GM08714 (cell line): ENCODE measurements around the gene ZNF700.

Source experiments
- H3K4me3 ChIP-seq: fragments of 200-500 bp; sonication (Bioruptor generic); 2 replicates; pipeline ENCODE4 v1.5.1; 2014; ENCODE audit warnings: mild to moderate bottlenecking, low read length, inconsistent platforms
- ZNF274 ChIP-seq: IDR thresholded peaks from 2 replicates; pipeline ENCODE4 v1.6.1; 2012; ENCODE audit warnings: mild to moderate bottlenecking, low read depth, low read length

The ZNF700 gene

GRCh38 chr19:11995174-11995573 is 70.3 kb downstream of the ZNF700 start:
- no peak overlapping the region for H3K4me3 ChIP-seq
- no peak for TF ChIP-seq ZNF274
